IMR-90 (cell line): ENCODE measurements around the gene ADCY2. TPM values are rescaled to one million over a fixed set of nuclear protein-coding genes. Genes with fewer than 3 reads are reported as not detected.

ENCODE experiments used
- ATAC-seq: fragments of 200-7000 bp; cut with Tn5 transposase; 2 replicates; pipeline ENCODE4 v1.9.1; 2020; ENCODE audit warnings: low read depth, mild to moderate bottlenecking, moderate library complexity
- BruUV-seq: library from RNA; stranded (reverse); fragments of 400-500 nt; replicated peaks from 2 replicates; lab custom pipeline; 2021; lab: Mats Ljungman, UMichigan
- CTCF ChIA-PET: fragments of 300-600 bp; formaldehyde crosslinking; extraction: SDS; loops from one replicate; lab custom pipeline; 2021; ENCODE audit warnings: antibody characterized with exemption; lab: Yijun Ruan, JAX
- POLR2A ChIA-PET: fragments of 300-600 bp; sonication (Branson Sonifier 250); formaldehyde crosslinking; loops from one replicate; lab custom pipeline; 2022; ENCODE audit warnings: antibody characterized with exemption; ENCODE audit not compliant: unreplicated experiment; lab: Charles Lee
- DNase-seq: peaks from one replicate; pipeline ENCODE4 v3.0.0; 2013
- H2AFZ ChIP-seq: replicated peaks from 2 replicates; pipeline ENCODE3; 2013; ENCODE audit warnings: low read length, mild to moderate bottlenecking; ENCODE audit not compliant: poor library complexity
- H2AK5ac ChIP-seq: 2 replicates; pipeline ENCODE4 v1.6.1; 2013; ENCODE audit warnings: low read depth, low read length, inconsistent platforms
- H2AK9ac ChIP-seq: replicated peaks from 2 replicates; pipeline ENCODE3; 2013; ENCODE audit warnings: mild to moderate bottlenecking, low read depth, low read length, moderate library complexity; ENCODE audit not compliant: poor library complexity
- H2BK120ac ChIP-seq: 2 replicates; pipeline ENCODE4 v1.6.1; 2013; ENCODE audit warnings: low read depth, low read length, inconsistent platforms
- H2BK15ac ChIP-seq: 3 replicates; pipeline ENCODE4 v1.6.1; 2013; ENCODE audit warnings: low read depth, low read length, inconsistent platforms
- H2BK20ac ChIP-seq: 2 replicates; pipeline ENCODE4 v1.6.1; 2013; ENCODE audit warnings: low read depth, mild to moderate bottlenecking, inconsistent platforms, low read length, moderate library complexity
- H2BK5ac ChIP-seq: 2 replicates; pipeline ENCODE4 v1.6.1; 2013; ENCODE audit warnings: mild to moderate bottlenecking, low read depth, low read length, inconsistent platforms; ENCODE audit not compliant: poor library complexity, severe bottlenecking
- H3K14ac ChIP-seq: replicated peaks from 2 replicates; pipeline ENCODE4 v1.6.1; 2013; ENCODE audit warnings: low read depth, low read length, inconsistent platforms
- H3K18ac ChIP-seq: 2 replicates; pipeline ENCODE4 v1.6.1; 2013; ENCODE audit warnings: low read depth, low read length, control low read depth
- H3K23ac ChIP-seq: 2 replicates; pipeline ENCODE4 v1.6.1; 2013; ENCODE audit warnings: low read depth, low read length, inconsistent platforms
- H3K27ac ChIP-seq: 2 replicates; pipeline ENCODE4 v1.5.1; 2013; ENCODE audit warnings: mild to moderate bottlenecking, control low read depth, low read length; ENCODE audit not compliant: insufficient read depth
- H3K27me3 ChIP-seq: 2 replicates; pipeline ENCODE4 v1.6.1; 2013; ENCODE audit warnings: low read length; ENCODE audit not compliant: control insufficient read depth, insufficient read depth
- H3K36me3 ChIP-seq: 2 replicates; pipeline ENCODE4 v1.6.1; 2013; ENCODE audit warnings: low read length, mixed read lengths; ENCODE audit not compliant: control insufficient read depth, insufficient read depth
- H3K4ac ChIP-seq: 2 replicates; pipeline ENCODE4 v1.6.1; 2013; ENCODE audit warnings: low read depth, low read length, inconsistent platforms
- H3K4me1 ChIP-seq: 2 replicates; pipeline ENCODE4 v1.6.1; 2013; ENCODE audit warnings: low read length, mixed read lengths; ENCODE audit not compliant: control insufficient read depth, insufficient read depth
- H3K4me2 ChIP-seq: 2 replicates; pipeline ENCODE4 v1.6.1; 2013; ENCODE audit warnings: low read depth, mild to moderate bottlenecking, control low read depth, low read length, moderate library complexity
- H3K4me3 ChIP-seq: 2 replicates; pipeline ENCODE4 v1.5.1; 2013; ENCODE audit warnings: low read depth, mild to moderate bottlenecking, control low read depth, low read length, moderate library complexity; ENCODE audit not compliant: insufficient read depth
- H3K56ac ChIP-seq: 2 replicates; pipeline ENCODE4 v1.6.1; 2013; ENCODE audit warnings: low read length, inconsistent platforms; ENCODE audit not compliant: insufficient read depth; ENCODE audit errors: extremely low read depth
- H3K79me1 ChIP-seq, 2 experiments: 2 replicates each; pipeline ENCODE4 v1.6.1; 2013; ENCODE audit warnings: low read length in 2 of 2, inconsistent platforms in 1 of 2, low read depth in 1 of 2
- H3K9ac ChIP-seq: 2 replicates; pipeline ENCODE4 v1.6.1; 2013; ENCODE audit warnings: low read depth, low read length, control low read depth
- H3K9me1 ChIP-seq: 2 replicates; pipeline ENCODE4 v1.6.1; 2013; ENCODE audit warnings: low read length, inconsistent platforms; ENCODE audit not compliant: insufficient read depth
- H3K9me3 ChIP-seq: 2 replicates; pipeline ENCODE4 v1.6.1; 2013; ENCODE audit warnings: low read length; ENCODE audit not compliant: control insufficient read depth, insufficient read depth
- H4K20me1 ChIP-seq: 2 replicates; pipeline ENCODE4 v1.6.1; 2013; ENCODE audit warnings: low read length, inconsistent platforms; ENCODE audit not compliant: insufficient read depth
- H4K5ac ChIP-seq: 2 replicates; pipeline ENCODE4 v1.6.1; 2013; ENCODE audit warnings: mild to moderate bottlenecking, low read depth, low read length, control low read depth
- H4K8ac ChIP-seq, 2 experiments: 2 replicates each; pipeline ENCODE4 v1.6.1; 2013; ENCODE audit warnings: low read depth in 2 of 2, low read length in 2 of 2, control low read depth in 1 of 2, inconsistent platforms in 1 of 2
- H4K91ac ChIP-seq: 2 replicates; pipeline ENCODE4 v1.6.1; 2013; ENCODE audit warnings: low read depth, low read length, inconsistent platforms; ENCODE audit not compliant: insufficient read depth
- BHLHE40 ChIP-seq: fragments of 150-350 bp; IDR thresholded peaks from 2 replicates; pipeline ENCODE4 v1.6.1; 2016; ENCODE audit warnings: mild to moderate bottlenecking, low read depth, low read length
- CHD1 ChIP-seq: IDR thresholded peaks from 2 replicates; pipeline ENCODE4 v1.6.1; 2012; ENCODE audit warnings: low read depth, low read length, improper control_type of control experiment
- CTCF ChIP-seq: conservative IDR thresholded peaks from 2 replicates; pipeline ENCODE4 v1.5.1; 2012; ENCODE audit warnings: mild to moderate bottlenecking, low read depth, low read length, improper control_type of control experiment
- FOS ChIP-seq: fragments of 150-350 bp; IDR thresholded peaks from 2 replicates; pipeline ENCODE4 v1.6.1; 2016; ENCODE audit warnings: low read depth, low read length
- MAFK ChIP-seq: IDR thresholded peaks from 2 replicates; pipeline ENCODE4 v1.6.1; 2012; ENCODE audit warnings: low read depth, low read length, improper control_type of control experiment
- MAZ ChIP-seq: IDR thresholded peaks from 2 replicates; pipeline ENCODE4 v1.6.1; 2012; ENCODE audit warnings: low read depth, mild to moderate bottlenecking, low read length, improper control_type of control experiment, moderate library complexity, borderline replicate concordance
- MXI1 ChIP-seq: IDR thresholded peaks from 2 replicates; pipeline ENCODE4 v1.6.1; 2012; ENCODE audit warnings: low read depth, mild to moderate bottlenecking, low read length, moderate library complexity, borderline replicate concordance
- POLR2A ChIP-seq: IDR thresholded peaks from 2 replicates; pipeline ENCODE4 v1.6.1; 2012; ENCODE audit warnings: mild to moderate bottlenecking, low read depth, low read length
- RAD21 ChIP-seq: IDR thresholded peaks from 2 replicates; pipeline ENCODE4 v1.6.1; 2012; ENCODE audit warnings: low read length, improper control_type of control experiment
- RCOR1 ChIP-seq: IDR thresholded peaks from 2 replicates; pipeline ENCODE4 v1.6.1; 2012; ENCODE audit warnings: mild to moderate bottlenecking, low read length, improper control_type of control experiment; ENCODE audit not compliant: insufficient replicate concordance
- USF2 ChIP-seq: fragments of 150-350 bp; IDR thresholded peaks from 2 replicates; pipeline ENCODE4 v1.6.1; 2017; ENCODE audit warnings: mild to moderate bottlenecking, antibody characterized with exemption, low read length, low read depth
- WGBS, 2 experiments: methylation state at CpG; one replicate each; pipeline versions ENCODE4 v1.1.5 to v1.1.7; 2013; ENCODE audit warnings: missing lambda C conversion rate in 2 of 2; ENCODE audit not compliant: insufficient read length in 1 of 2; ENCODE audit errors: extremely low coverage in 2 of 2; 5-methylcytosine and 5-hydroxymethylcytosine counted together
- dilution Hi-C: fragments of 300-500 bp; cut with HindIII; formaldehyde crosslinking; loops from one replicate; pipeline ENCODE4 v1.14.3; 2018; ENCODE audit warnings: low sequenced_read_pairs; ENCODE audit not compliant: unreplicated experiment
- in situ Hi-C: fragments of 300-500 bp; cut with MboI; formaldehyde crosslinking; loops from 3 replicates; pipeline ENCODE4 v1.14.3; 2019; ENCODE audit warnings: low sequenced_read_pairs, inconsistent platforms, mixed read lengths
- intact Hi-C: fragments of 100-400 bp; cut with micrococcal nuclease; formaldehyde crosslinking; loops from 2 replicates; pipeline ENCODE4 v1.10.0; 2022
- polyA plus RNA-seq, 3 experiments: library from polyadenylated mRNA; depleted of rRNA; stranded (reverse); fragments of >200 nt; gene quantifications; 2 replicates each; pipeline ENCODE4 v1.2.3, GENCODE V29; 2012; ENCODE audit warnings: low replicate concordance in 1 of 3
- total RNA-seq: library from RNA; depleted of rRNA; stranded (reverse); fragments of >200 nt; gene quantifications from 2 replicates; pipeline ENCODE4 v1.2.3, GENCODE V29; 2012

ADCY2 gene
- total and polyA plus RNA-seq, 2 of the 4 experiments (the other 2 are of a cell fraction): not detected

DNA sequence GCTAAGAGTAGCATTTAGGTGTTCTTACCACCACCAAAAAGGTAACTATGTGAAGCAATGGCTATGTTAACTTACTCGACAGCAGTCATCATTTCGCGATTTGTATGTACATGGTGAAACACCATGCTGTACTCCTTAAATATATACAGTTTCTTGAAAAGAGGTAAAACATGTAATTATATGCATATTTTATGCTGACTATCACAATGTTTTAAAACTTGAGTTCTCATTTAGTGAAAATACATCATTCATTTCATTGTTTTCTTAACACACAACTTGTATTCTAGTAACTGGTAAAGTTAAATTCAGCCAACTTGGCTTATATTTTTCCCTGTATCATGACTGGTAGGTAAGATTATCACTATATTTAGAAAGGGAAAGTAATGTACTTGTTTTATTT is 189.9 kb downstream of the ADCY2 start:
- Histone ChIP-seq H3K9me3 (peaks cover 5% of the 10 kb centered on the region), H4K20me1 (no peaks in the 10 kb centered on the region), H2BK5ac (no peak overlapping the region), H2AK5ac (no peak overlapping the region), H3K4me2 (no peak overlapping the region), H3K18ac (no peak overlapping the region), H3K9me1 (no peaks in the 10 kb centered on the region), H2AK9ac (no peak overlapping the region), H4K91ac (no peak overlapping the region), H3K36me3 (no peaks in the 10 kb centered on the region), H3K79me1 (no peaks in the 10 kb centered on the region), H2BK15ac (no peak overlapping the region), H3K14ac (no peak overlapping the region), H3K4ac (no peak overlapping the region), H2BK120ac (no peak overlapping the region), H3K4me1 (no peaks in the 10 kb centered on the region), H3K27ac (no peak overlapping the region), H3K9ac (no peak overlapping the region), H3K27me3 (no peaks in the 10 kb centered on the region), H2BK20ac (no peak overlapping the region), H4K5ac (no peak overlapping the region), H3K23ac (no peak overlapping the region), H2AFZ (no peak overlapping the region), H3K4me3 (no peak overlapping the region), H3K56ac (no peak overlapping the region), H4K8ac (no peak overlapping the region)
- ATAC-seq (no peak), DNase-seq (no peak)
- in situ Hi-C loops: no loop called here
- intact Hi-C loops: no loop called here
- ChIA-PET POLR2A (no interaction called here), CTCF (no interaction called here)
- dilution Hi-C loops: no loop called here
- no CpG with 5 or more reads among the region's 3 CpGs for WGBS, 2 experiments
- BruUV-seq: no TSS peak
- no peak for TF ChIP-seq POLR2A
- no peak for TF ChIP-seq MXI1
- no peak for TF ChIP-seq MAZ
- TF ChIP-seq RAD21: no peak
- no peak for TF ChIP-seq MAFK
- no peak for TF ChIP-seq USF2
- no peak for TF ChIP-seq CHD1
- no peak for TF ChIP-seq RCOR1
- TF ChIP-seq BHLHE40: no peak
- TF ChIP-seq FOS: no peak
- TF ChIP-seq CTCF: no peak
